GM18951 (cell line): ENCODE data around the gene ZDHHC20.
A peak's percentile ranks its signal among the peaks of the same experiment; 100 is the strongest.

ENCODE experiments used
- POLR2A ChIP-seq: IDR thresholded peaks from 4 replicates; pipeline ENCODE4 v1.6.1; 2011; ENCODE audit warnings: mild to moderate bottlenecking; ENCODE audit not compliant: insufficient read length, insufficient read depth; ENCODE audit errors: extremely low read depth
- in situ Hi-C: fragments of 300-500 bp; cut with MboI; formaldehyde crosslinking; loops from one replicate; pipeline ENCODE4 v1.12.0; 2022; ENCODE audit warnings: low sequenced_read_pairs, mixed read lengths, inconsistent platforms; ENCODE audit not compliant: unreplicated experiment

ZDHHC20 gene

GRCh38 chr13:21458813-21459701 lies at the start of gene ZDHHC20:
ZDHHC20 (minus strand) TSS chr13:21459303; CDS start chr13:21459171, 132 bp downstream.
- TF ChIP-seq POLR2A = peak; percentile 82
- in situ Hi-C loops = no loop called here

DNA sequence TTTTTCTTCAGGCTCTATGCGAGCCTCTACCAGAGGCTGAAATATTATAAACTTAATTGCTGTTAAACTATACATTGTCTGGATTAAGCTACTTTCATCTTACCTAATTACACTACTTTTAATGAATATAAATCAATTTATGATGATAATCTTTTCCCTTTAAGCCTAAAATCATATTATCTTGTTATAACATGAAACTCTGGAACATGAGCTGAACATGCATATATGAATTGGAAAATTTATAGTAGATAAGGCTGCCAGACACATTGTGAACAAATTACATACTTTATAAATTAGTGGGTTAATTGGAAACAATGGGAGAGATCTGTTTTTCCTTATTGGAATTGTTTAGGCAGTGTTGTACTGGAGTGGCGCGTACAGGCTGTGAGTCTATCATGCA lies 45.3 kb upstream of the ZDHHC20 start:
- TF ChIP-seq POLR2A = no peak
- in situ Hi-C loops = no loop called here

GRCh38 chr13:21501686-21502085 lies 42.6 kb upstream of the ZDHHC20 start:
- in situ Hi-C loops = no loop called here
- no peak for TF ChIP-seq POLR2A

DNA sequence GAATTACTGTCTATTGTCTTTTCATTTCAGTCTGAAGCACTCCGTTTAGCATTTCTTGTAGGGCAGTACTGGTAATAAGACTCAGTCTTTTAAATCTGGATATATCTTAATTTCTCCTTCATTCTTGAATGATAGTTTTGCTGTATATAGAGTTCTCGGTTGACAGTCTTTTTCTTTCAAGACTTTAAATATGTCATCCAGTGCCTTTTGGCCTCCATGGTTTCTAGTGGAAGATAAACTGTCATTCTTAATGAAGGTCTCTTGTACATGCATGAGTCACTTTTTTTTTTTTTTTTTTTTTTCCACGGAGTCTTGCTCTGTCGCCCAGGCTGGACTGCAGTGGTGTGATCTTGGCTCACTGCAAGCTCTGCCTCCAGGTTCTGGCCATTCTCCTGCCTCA lies 27.2 kb upstream of the ZDHHC20 start:
- TF ChIP-seq POLR2A = no peak
- in situ Hi-C loops = loop anchor here (10.0 to 25.0 kb wide), 2 partner anchors 372 to 549 kb away; no protein-coding TSS in a partner anchor

GRCh38 chr13:21483748-21484147 lies 24.6 kb upstream of the ZDHHC20 start:
- in situ Hi-C loops = loop anchor here (10.0 to 25.0 kb wide), 2 partner anchors 369 to 546 kb away; no protein-coding TSS in a partner anchor
- no peak for TF ChIP-seq POLR2A

GRCh38 chr13:21481359-21481758 lies 22.3 kb upstream of the ZDHHC20 start:
- TF ChIP-seq POLR2A = no peak

DNA sequence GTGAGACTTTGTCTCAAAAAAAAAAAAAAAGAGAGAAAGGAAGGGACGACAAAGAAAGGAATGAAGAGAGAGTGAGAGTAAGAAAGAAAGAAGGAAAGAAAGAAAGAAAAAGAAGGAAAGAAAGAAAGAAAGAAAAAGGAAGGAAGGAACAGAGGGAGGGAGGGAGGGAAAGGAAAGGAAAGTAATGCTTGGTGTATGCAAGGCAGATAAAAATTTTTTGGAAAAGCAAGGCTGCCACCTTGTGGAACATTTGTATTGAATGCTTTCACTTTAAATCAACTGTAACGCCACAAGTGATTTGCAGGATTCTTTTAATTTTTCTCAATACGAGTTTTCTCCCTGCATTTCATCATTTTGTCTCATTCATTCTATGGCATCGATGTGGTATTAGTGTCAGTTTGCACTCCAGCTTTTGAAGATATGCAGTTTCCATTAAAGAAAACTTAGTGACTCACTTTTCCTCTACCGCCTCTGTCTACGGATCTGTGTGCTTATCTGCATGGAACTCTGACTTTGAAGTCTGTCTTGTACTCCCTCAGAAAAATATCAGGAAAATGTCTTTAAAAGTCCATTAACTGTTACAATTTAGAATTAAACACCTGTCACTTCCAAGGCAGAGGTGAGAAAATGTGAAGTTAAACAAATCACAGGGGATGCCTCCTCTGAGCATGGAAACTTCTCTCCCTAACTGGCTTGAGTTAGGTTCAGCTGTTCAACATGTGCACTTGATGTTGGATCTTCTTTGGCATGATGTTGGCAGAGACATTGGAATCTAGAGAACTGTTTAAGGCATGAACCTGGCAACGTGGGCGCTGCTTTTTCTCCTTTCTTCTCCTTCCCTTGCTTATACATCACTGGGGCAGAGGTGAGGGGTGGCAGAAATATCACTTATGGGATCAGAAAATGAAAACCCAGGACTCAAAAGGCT lies 20.0 kb upstream of the ZDHHC20 start:
- in situ Hi-C loops = loop anchor here (25.0 kb wide), 1 partner anchor 542 kb away; no protein-coding TSS in a partner anchor

More at GRCh38 chr13:21481359-21481758, 22.3 kb upstream of the ZDHHC20 start:
- in situ Hi-C loops = loop anchor here (10.0 to 25.0 kb wide), 2 partner anchors 367 to 544 kb away; no protein-coding TSS in a partner anchor

DNA sequence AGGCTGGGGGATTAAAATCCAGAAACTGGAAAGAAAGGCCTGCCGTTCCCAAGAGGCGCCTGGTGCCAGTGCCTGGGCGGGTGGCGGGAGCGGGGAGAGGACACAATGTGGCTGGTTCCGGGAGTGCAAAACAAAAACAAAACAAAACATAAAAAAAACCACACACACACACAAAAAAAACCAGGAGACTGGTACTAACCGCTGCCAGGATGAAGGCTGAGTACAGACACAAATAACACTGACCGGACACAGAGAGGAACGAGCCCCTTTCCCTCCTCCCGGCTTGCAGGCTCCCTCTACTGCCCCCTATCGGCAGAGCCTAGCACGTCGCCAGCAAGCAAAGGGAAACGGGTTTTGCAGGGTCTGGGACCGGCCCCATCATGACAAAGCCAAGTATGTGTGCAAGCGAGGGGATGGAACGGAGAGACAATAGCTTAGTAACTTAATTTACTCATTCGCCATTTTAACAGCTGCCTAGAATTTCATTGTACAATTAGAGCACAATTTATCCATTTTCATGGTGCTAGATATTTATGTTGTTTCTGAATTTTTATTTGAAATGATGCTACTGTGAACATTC lies 17.9 kb upstream of the ZDHHC20 start:
- in situ Hi-C loops = loop anchor here (25.0 kb wide), 1 partner anchor 540 kb away; no protein-coding TSS in a partner anchor
- TF ChIP-seq POLR2A = no peak

More for the DNA sequence above, 20.0 kb upstream of the ZDHHC20 start:
- TF ChIP-seq POLR2A = no peak

GRCh38 chr13:21475115-21475514 lies 16.0 kb upstream of the ZDHHC20 start:
- TF ChIP-seq POLR2A = no peak
- in situ Hi-C loops = loop anchor here (25.0 kb wide), 1 partner anchor 538 kb away; no protein-coding TSS in a partner anchor

GRCh38 chr13:21470785-21471184 lies 11.7 kb upstream of the ZDHHC20 start:
- TF ChIP-seq POLR2A = no peak
- in situ Hi-C loops = loop anchor here (5.0 kb wide), 1 partner anchor 173 kb away; no protein-coding TSS in a partner anchor

DNA sequence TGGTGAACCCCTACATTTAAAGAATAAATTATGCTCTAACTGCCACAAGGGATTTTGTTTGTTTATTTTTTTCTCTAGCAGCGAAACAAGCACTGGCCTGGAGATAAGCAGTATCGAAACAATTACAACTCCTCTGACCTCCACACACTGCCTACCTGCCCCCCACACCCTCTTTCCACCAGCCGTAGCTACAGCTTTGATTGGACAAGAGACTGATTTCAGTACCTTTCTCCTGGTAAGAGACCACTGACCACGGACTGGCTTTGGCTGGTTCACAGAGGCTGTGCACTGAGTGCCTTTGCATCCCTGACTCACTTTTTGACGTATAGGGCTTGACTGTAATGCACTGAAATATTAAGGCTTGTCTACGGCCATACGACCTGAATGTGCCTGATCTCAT lies 7.4 kb upstream of the ZDHHC20 start:
- in situ Hi-C loops = no loop called here
- TF ChIP-seq POLR2A = no peak

DNA sequence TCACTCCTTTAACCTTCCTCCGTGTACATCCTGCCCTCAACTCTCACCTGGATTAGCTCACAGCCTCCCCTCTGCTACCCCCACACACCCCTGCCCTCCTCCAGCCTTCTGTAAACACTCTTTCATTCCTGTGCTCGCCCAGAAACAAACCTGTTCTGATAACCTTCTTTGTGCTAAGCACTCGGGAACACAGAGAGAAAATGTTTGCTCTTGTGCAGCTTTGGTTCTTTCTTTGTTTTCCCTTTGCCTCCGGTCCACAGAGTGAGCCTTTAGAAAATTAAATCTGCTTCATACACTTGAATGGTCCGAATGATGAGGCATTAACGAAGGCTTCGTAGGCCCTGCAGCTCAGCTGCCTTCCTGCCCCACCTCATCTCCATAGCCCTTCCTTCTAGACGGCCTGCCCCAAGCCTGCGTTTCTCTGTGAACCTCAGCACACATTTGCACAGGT lies 6.6 kb upstream of the ZDHHC20 start:
- in situ Hi-C loops = no loop called here
- no peak for TF ChIP-seq POLR2A
